Measurements from ENCODE around the gene ZNF268.
"Not testable (repeated sequence)": the region's sequence is repeated elsewhere in the genome, so short reads cannot be mapped to it uniquely, and the experiment has no call there.

Gene ZNF268

GRCh38 chr12:133227281-133227852 lies 46.1 kb downstream of the ZNF268 start:
- no peak for DNase-seq (ENCODE audit: low read depth in 2 of 2)

- no peak for DNase-seq (ENCODE audit: low read depth in 2 of 2)
Measured at GRCh38 chr12:133231001-133231400, 49.7 kb downstream of the ZNF268 start.

DNA sequence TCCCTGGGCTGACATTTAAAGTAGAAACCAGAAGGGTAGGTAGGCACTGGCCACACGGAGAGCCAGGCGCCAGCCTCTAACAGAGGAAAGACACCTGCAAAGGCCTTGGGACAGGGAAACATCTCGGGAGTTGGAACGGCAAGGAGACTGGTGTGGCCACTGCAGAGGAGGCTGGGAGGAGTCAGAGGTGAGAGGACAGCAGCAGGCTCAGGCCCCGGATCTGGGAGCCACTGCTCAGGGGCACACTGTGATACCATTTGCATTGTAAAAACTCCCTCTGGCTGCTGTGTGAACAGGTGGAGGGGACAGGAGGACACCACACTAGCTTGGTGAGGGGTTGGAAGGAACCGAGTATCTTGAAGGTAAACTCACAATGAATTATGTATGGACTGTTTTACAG lies 51.7 kb downstream of the ZNF268 start:
- DNase-seq (ENCODE audit: low read depth in 2 of 2) = no peak

GRCh38 chr12:133233993-133234564 lies 52.8 kb downstream of the ZNF268 start:
- DNase-seq (ENCODE audit: low read depth in 2 of 2) = no peak

GRCh38 chr12:133234971-133235370 lies 53.7 kb downstream of the ZNF268 start:
- no peak for DNase-seq (ENCODE audit: low read depth in 2 of 2)

- DNase-seq (ENCODE audit: low read depth in 2 of 2) = no peak
Measured at GRCh38 chr12:133235401-133236112, 54.3 kb downstream of the ZNF268 start, which contains the start of gene ANHX. Gene ANHX, minus strand, starts transcription at chr12:133235877. Its CDS starts 1,521 bp downstream, at chr12:133234356.

DNA sequence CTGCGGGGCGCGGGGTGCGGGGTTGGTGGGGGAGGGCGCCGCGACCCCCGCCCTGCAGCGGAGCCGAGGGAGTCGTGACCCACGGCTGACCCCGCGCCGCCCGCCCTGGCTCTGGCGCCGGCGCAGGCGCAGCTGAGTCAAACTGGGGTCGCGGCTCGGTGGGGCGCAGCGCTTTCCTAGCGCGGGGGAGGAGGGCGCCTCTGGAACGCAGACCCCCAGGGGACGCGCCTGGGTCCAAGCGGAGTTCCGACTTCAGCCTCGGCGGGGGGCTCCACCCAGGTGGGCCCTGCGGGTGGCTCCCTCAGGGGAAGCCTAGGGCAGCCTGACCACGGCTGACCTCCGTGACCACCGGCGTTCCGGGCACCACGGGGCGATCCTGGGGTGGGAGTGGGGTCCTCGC lies 54.8 kb downstream of the ZNF268 start:
- no peak for DNase-seq (ENCODE audit: low read depth in 2 of 2)

DNA sequence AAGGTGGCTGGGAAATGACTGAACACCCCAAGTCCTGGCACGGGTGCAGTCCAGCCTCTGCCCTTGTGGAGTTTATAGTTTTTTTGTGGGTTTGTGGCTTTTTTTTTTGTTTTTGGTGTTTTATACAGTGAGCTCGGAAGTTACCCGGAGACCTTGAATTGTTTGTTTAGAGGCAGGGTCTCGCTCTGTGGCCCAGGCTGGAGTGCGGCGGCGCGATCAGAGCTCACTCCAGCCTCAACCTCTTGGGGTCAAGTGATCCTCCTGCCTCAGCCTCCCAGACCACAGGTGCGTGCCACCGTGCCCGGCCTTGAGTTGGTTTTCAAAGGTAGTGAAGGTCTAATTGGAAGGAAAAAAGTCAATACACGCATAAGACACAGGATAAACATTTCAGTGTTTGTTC lies 55.3 kb downstream of the ZNF268 start:
- DNase-seq (ENCODE audit: low read depth in 2 of 2) = no peak

- no peak for DNase-seq (ENCODE audit: low read depth in 2 of 2)
Measured at GRCh38 chr12:133251732-133252131, 70.4 kb downstream of the ZNF268 start.

GRCh38 chr12:133255833-133256232 lies 74.5 kb downstream of the ZNF268 start:
- DNase-seq (ENCODE audit: low read depth in 2 of 2) = not testable (repeated sequence)

DNA sequence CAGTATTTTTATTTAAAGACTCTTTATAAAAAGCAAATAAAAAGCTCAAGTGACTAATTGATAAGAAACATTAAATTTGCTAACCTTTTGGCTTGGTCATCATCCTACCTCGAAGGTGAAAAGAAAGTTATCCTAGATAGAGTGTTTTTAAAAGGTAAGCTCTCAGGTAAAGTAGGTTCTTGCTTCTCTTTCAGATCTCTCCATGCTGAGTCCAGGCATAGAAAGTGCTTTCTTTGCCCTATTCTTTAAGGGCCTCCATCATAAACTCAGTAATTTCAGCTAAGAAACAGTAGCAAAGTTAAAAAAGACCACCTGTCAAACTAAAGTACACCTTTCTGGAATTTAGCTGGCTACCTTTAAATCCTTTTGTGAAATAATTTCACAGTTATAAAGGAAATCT lies 75.0 kb downstream of the ZNF268 start:
- no peak for DNase-seq (ENCODE audit: low read depth in 2 of 2)

- no peak for DNase-seq (ENCODE audit: low read depth in 2 of 2)
Measured at GRCh38 chr12:133264173-133264572, 82.9 kb downstream of the ZNF268 start.
